ENCODE measurements around the gene NPAS3.

The NPAS3 gene

GRCh38 chr14:33773205-33774030 lies 834.7 kb downstream of the NPAS3 start:
- H3K4me1 ChIP-seq (ENCODE audit: control insufficient read depth, insufficient read depth, low read length) = no peaks in the 10 kb centered on the region
- WGBS (ENCODE audit: insufficient coverage, insufficient read length) = no CpG with 5 or more reads among the region's 8 CpGs

GRCh38 chr14:33774161-33774560 lies 835.5 kb downstream of the NPAS3 start:
- no peaks in the 10 kb centered on the region for H3K4me1 ChIP-seq (ENCODE audit: control insufficient read depth, insufficient read depth, low read length)
- no peaks in the 10 kb centered on the region for H3K27me3 ChIP-seq (ENCODE audit: control insufficient read depth, insufficient read depth, low read length)
- no peak for DNase-seq (ENCODE audit: low read depth, low spot score)
- no CpG with 5 or more reads among the region's 11 CpGs for WGBS (ENCODE audit: insufficient coverage, insufficient read length)
- no peaks in the 10 kb centered on the region for H3K9me3 ChIP-seq (ENCODE audit: control insufficient read depth, insufficient read depth, low read length)
- no peak overlapping the region for H3K4me3 ChIP-seq (ENCODE audit: low read length)
- no peaks in the 10 kb centered on the region for H3K36me3 ChIP-seq (ENCODE audit: control insufficient read depth, insufficient read depth, low read length)
- H3K27ac ChIP-seq (ENCODE audit: low read length) = no peak overlapping the region

More at GRCh38 chr14:33773205-33774030, 834.7 kb downstream of the NPAS3 start:
- Histone ChIP-seq H3K27me3 (ENCODE audit: control insufficient read depth, insufficient read depth, low read length) (no peaks in the 10 kb centered on the region), H3K36me3 (ENCODE audit: control insufficient read depth, insufficient read depth, low read length) (no peaks in the 10 kb centered on the region), H3K4me3 (ENCODE audit: low read length) (no peak overlapping the region), H3K9me3 (ENCODE audit: control insufficient read depth, insufficient read depth, low read length) (no peaks in the 10 kb centered on the region), H3K27ac (ENCODE audit: low read length) (no peak overlapping the region)
- no peak for DNase-seq (ENCODE audit: low read depth, low spot score)

- H3K27me3 ChIP-seq (ENCODE audit: control insufficient read depth, insufficient read depth, low read length) = no peaks in the 10 kb centered on the region
- H3K9me3 ChIP-seq (ENCODE audit: control insufficient read depth, insufficient read depth, low read length) = no peaks in the 10 kb centered on the region
- H3K4me3 ChIP-seq (ENCODE audit: low read length) = no peak overlapping the region
- whole genome bisulfite sequencing (ENCODE audit: insufficient coverage, insufficient read length) = no CpG with 5 or more reads among the region's 11 CpGs
- H3K4me1 ChIP-seq (ENCODE audit: control insufficient read depth, insufficient read depth, low read length) = no peaks in the 10 kb centered on the region
- no peak overlapping the region for H3K27ac ChIP-seq (ENCODE audit: low read length)
- no peak for DNase-seq (ENCODE audit: low read depth, low spot score)
- no peaks in the 10 kb centered on the region for H3K36me3 ChIP-seq (ENCODE audit: control insufficient read depth, insufficient read depth, low read length)
Measured at GRCh38 chr14:33774723-33775470, 836.2 kb downstream of the NPAS3 start.

GRCh38 chr14:33776871-33777270 lies 838.2 kb downstream of the NPAS3 start:
- no peaks in the 10 kb centered on the region for H3K36me3 ChIP-seq (ENCODE audit: control insufficient read depth, insufficient read depth, low read length)
- no peaks in the 10 kb centered on the region for H3K9me3 ChIP-seq (ENCODE audit: control insufficient read depth, insufficient read depth, low read length)
- no peak for DNase-seq (ENCODE audit: low read depth, low spot score)
- H3K27me3 ChIP-seq (ENCODE audit: control insufficient read depth, insufficient read depth, low read length) = no peaks in the 10 kb centered on the region
- no peak overlapping the region for H3K4me3 ChIP-seq (ENCODE audit: low read length)
- H3K4me1 ChIP-seq (ENCODE audit: control insufficient read depth, insufficient read depth, low read length) = no peaks in the 10 kb centered on the region
- WGBS (ENCODE audit: insufficient coverage, insufficient read length) = no CpG with 5 or more reads among the region's 6 CpGs
- no peak overlapping the region for H3K27ac ChIP-seq (ENCODE audit: low read length)

GRCh38 chr14:33777681-33778080 lies 839.0 kb downstream of the NPAS3 start:
- no peaks in the 10 kb centered on the region for H3K27me3 ChIP-seq (ENCODE audit: control insufficient read depth, insufficient read depth, low read length)
- H3K36me3 ChIP-seq (ENCODE audit: control insufficient read depth, insufficient read depth, low read length) = no peaks in the 10 kb centered on the region
- no peaks in the 10 kb centered on the region for H3K9me3 ChIP-seq (ENCODE audit: control insufficient read depth, insufficient read depth, low read length)
- no peaks in the 10 kb centered on the region for H3K4me1 ChIP-seq (ENCODE audit: control insufficient read depth, insufficient read depth, low read length)
- no peak overlapping the region for H3K27ac ChIP-seq (ENCODE audit: low read length)
- DNase-seq (ENCODE audit: low read depth, low spot score) = no peak
- no peak overlapping the region for H3K4me3 ChIP-seq (ENCODE audit: low read length)
- no CpG with 5 or more reads among the region's 7 CpGs for WGBS (ENCODE audit: insufficient coverage, insufficient read length)

- no peaks in the 10 kb centered on the region for H3K36me3 ChIP-seq (ENCODE audit: control insufficient read depth, insufficient read depth, low read length)
- no peak overlapping the region for H3K4me3 ChIP-seq (ENCODE audit: low read length)
- H3K4me1 ChIP-seq (ENCODE audit: control insufficient read depth, insufficient read depth, low read length) = no peaks in the 10 kb centered on the region
- no peaks in the 10 kb centered on the region for H3K27me3 ChIP-seq (ENCODE audit: control insufficient read depth, insufficient read depth, low read length)
- no peaks in the 10 kb centered on the region for H3K9me3 ChIP-seq (ENCODE audit: control insufficient read depth, insufficient read depth, low read length)
- no CpG with 5 or more reads among the region's 4 CpGs for WGBS (ENCODE audit: insufficient coverage, insufficient read length)
- H3K27ac ChIP-seq (ENCODE audit: low read length) = no peak overlapping the region
- no peak for DNase-seq (ENCODE audit: low read depth, low spot score)
Measured at GRCh38 chr14:33780035-33780434, 841.4 kb downstream of the NPAS3 start.

GRCh38 chr14:33781236-33781635 lies 842.6 kb downstream of the NPAS3 start:
- no peaks in the 10 kb centered on the region for H3K9me3 ChIP-seq (ENCODE audit: control insufficient read depth, insufficient read depth, low read length)
- WGBS (ENCODE audit: insufficient coverage, insufficient read length) = no CpG with 5 or more reads among the region's 2 CpGs
- H3K36me3 ChIP-seq (ENCODE audit: control insufficient read depth, insufficient read depth, low read length) = no peaks in the 10 kb centered on the region
- no peak overlapping the region for H3K27ac ChIP-seq (ENCODE audit: low read length)
- H3K27me3 ChIP-seq (ENCODE audit: control insufficient read depth, insufficient read depth, low read length) = no peaks in the 10 kb centered on the region
- no peak overlapping the region for H3K4me3 ChIP-seq (ENCODE audit: low read length)
- no peaks in the 10 kb centered on the region for H3K4me1 ChIP-seq (ENCODE audit: control insufficient read depth, insufficient read depth, low read length)
- no peak for DNase-seq (ENCODE audit: low read depth, low spot score)

- no CpG with 5 or more reads among the region's 6 CpGs for WGBS (ENCODE audit: insufficient coverage, insufficient read length)
- H3K36me3 ChIP-seq (ENCODE audit: control insufficient read depth, insufficient read depth, low read length) = no peaks in the 10 kb centered on the region
Measured at GRCh38 chr14:33782923-33783322, 844.2 kb downstream of the NPAS3 start.

GRCh38 chr14:33786091-33786825 lies 847.6 kb downstream of the NPAS3 start:
- Histone ChIP-seq H3K27me3 (ENCODE audit: control insufficient read depth, insufficient read depth, low read length) (no peaks in the 10 kb centered on the region), H3K27ac (ENCODE audit: low read length) (no peak overlapping the region), H3K36me3 (ENCODE audit: control insufficient read depth, insufficient read depth, low read length) (no peaks in the 10 kb centered on the region), H3K4me1 (ENCODE audit: control insufficient read depth, insufficient read depth, low read length) (no peaks in the 10 kb centered on the region), H3K9me3 (ENCODE audit: control insufficient read depth, insufficient read depth, low read length) (no peaks in the 10 kb centered on the region), H3K4me3 (ENCODE audit: low read length) (no peak overlapping the region)
- DNase-seq (ENCODE audit: low read depth, low spot score) = no peak
- WGBS (ENCODE audit: insufficient coverage, insufficient read length) = no CpG with 5 or more reads among the region's 4 CpGs

More at GRCh38 chr14:33782923-33783322, 844.2 kb downstream of the NPAS3 start:
- H3K4me3 ChIP-seq (ENCODE audit: low read length) = no peak overlapping the region
- no peak overlapping the region for H3K27ac ChIP-seq (ENCODE audit: low read length)
- no peaks in the 10 kb centered on the region for H3K4me1 ChIP-seq (ENCODE audit: control insufficient read depth, insufficient read depth, low read length)
- no peaks in the 10 kb centered on the region for H3K27me3 ChIP-seq (ENCODE audit: control insufficient read depth, insufficient read depth, low read length)
- DNase-seq (ENCODE audit: low read depth, low spot score) = no peak
- H3K9me3 ChIP-seq (ENCODE audit: control insufficient read depth, insufficient read depth, low read length) = no peaks in the 10 kb centered on the region

- peak; percentile 9 for DNase-seq (ENCODE audit: low read depth, low spot score)
- no CpG with 5 or more reads among the region's 11 CpGs for WGBS (ENCODE audit: insufficient coverage, insufficient read length)
Measured at GRCh38 chr14:33788161-33788560, 849.5 kb downstream of the NPAS3 start.

More at GRCh38 chr14:33788161-33788560, 849.5 kb downstream of the NPAS3 start:
- no peak overlapping the region for H3K4me3 ChIP-seq (ENCODE audit: low read length)
- no peaks in the 10 kb centered on the region for H3K9me3 ChIP-seq (ENCODE audit: control insufficient read depth, insufficient read depth, low read length)
- H3K36me3 ChIP-seq (ENCODE audit: control insufficient read depth, insufficient read depth, low read length) = no peaks in the 10 kb centered on the region
- H3K4me1 ChIP-seq (ENCODE audit: control insufficient read depth, insufficient read depth, low read length) = no peaks in the 10 kb centered on the region
- no peak overlapping the region for H3K27ac ChIP-seq (ENCODE audit: low read length)
- no peaks in the 10 kb centered on the region for H3K27me3 ChIP-seq (ENCODE audit: control insufficient read depth, insufficient read depth, low read length)
